ENCODE results near the gene CCDC27. TPM values are rescaled to one million over a fixed set of nuclear protein-coding genes. Genes with fewer than 3 reads are reported as not detected.
A peak's percentile ranks its signal among the peaks of the same experiment; 100 is the strongest.

The CCDC27 gene
- total and polyA plus RNA-seq, 2 of the 13 experiments (the other 11 are each of a cell fraction or from before 2014, with no cell fraction given), result not detected

DNA sequence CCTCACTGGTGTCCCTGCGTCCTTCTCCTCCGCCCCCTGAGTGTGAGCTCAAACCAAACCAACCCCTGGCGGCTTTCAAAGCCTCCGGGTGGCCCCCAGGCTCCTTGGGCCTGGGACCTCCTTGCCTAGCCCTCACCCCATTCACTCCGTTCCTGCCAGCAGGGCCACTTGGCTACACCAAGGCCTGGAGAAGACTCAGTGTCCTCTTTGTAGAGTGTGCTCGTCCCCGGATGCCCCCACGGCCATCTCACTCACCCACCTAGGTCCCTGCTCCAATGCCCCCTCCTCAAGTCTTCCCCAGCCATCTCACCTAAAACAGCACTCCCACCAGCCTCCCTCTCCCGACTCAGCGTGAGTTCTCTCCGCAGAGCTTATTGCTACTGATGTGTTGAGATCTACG is 7.2 kb upstream of the CCDC27 start:
- Histone ChIP-seq H3K9me3 (ENCODE audit: low read length) (no peaks in the 10 kb centered on the region), H3K4me3 (replicated peaks in 1 of 3; ENCODE audit: insufficient read depth in 1 of 3, low read depth in 2 of 3, low read length in 3 of 3) (no peak overlapping the region; a peak in 1 of 6 replicates), H4K20me1 (ENCODE audit: insufficient read depth, low read length) (no peaks in the 10 kb centered on the region), H3K79me2 (ENCODE audit: insufficient read depth, low read length) (peaks cover 6% of the 10 kb centered on the region), H2AFZ (ENCODE audit: low read length) (no peak overlapping the region), H3K9ac (ENCODE audit: insufficient read depth, low read depth, low read length) (0 out of 2 replicates have a peak overlapping the region, but pooled peaks have one; percentile 22), H3K27ac (ENCODE audit: extremely low read length, insufficient read depth, low read length) (no peak overlapping the region), H3K4me1 (ENCODE audit: insufficient read depth, low read length) (peaks cover 31% of the 10 kb centered on the region), H3K27me3 (ENCODE audit: control insufficient read depth in 1 of 2, insufficient read depth in 2 of 2, low read length in 2 of 2) (peaks cover 0 to 3% of the 10 kb centered on the region in 2 experiments; a peak in 2 of 5 replicates), H3K4me2 (ENCODE audit: low read depth, low read length) (peak overlapping the region; percentile 85; the same call in 1 of the 2 replicates), H3K36me3 (replicated peaks in 1 of 2; ENCODE audit: control insufficient read depth in 1 of 2, insufficient read depth in 2 of 2, low read length in 2 of 2) (peaks cover 3 to 28% of the 10 kb centered on the region in 2 experiments; a peak in 4 of 5 replicates)
- ChIA-PET CTCF (ENCODE audit: low intra/inter-chr PET ratio, low total read pairs) (no interaction called here), POLR2A (interaction anchor here (1.0 kb wide), 1 partner anchor 23 kb away, joined by 3 read pairs; no protein-coding TSS in a partner anchor)
- no TSS peak for BruUV-seq (replicated peaks)
- 96% methylated on average over 12 of the region's 12 CpGs for WGBS (ENCODE audit: low lambda C conversion rate)
- DNase-seq (ENCODE audit: low spot score), result no peak
- intact Hi-C loops (cut with micrococcal nuclease; ENCODE audit: unreplicated experiment) (no loop called here), in situ Hi-C loops (cut with HindIII; ENCODE audit: extremely low pct_ligation_motif_present, low pct_unique_long_range_greater_than_20kb) (no loop called here)
- no peak for FAIRE-seq
- ATAC-seq, result no peak
- TF ChIP-seq NFIB (CRISPR knock-in tag; IDR thresholded peaks at IDR 0.05; ENCODE audit: borderline replicate concordance), result no peak
- TF ChIP-seq, protein P1, sequence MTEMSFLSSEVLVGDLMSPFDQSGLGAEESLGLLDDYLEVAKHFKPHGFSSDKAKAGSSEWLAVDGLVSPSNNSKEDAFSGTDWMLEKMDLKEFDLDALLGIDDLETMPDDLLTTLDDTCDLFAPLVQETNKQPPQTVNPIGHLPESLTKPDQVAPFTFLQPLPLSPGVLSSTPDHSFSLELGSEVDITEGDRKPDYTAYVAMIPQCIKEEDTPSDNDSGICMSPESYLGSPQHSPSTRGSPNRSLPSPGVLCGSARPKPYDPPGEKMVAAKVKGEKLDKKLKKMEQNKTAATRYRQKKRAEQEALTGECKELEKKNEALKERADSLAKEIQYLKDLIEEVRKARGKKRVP (CRISPR knock-in tag; IDR thresholded peaks at IDR 0.05), result no peak
- no peak for TF ChIP-seq ISX (CRISPR knock-in tag; conservative IDR thresholded peaks at IDR 0.05)
- no peak for TF ChIP-seq PCBP2 (optimal IDR thresholded peaks at IDR 0.05; ENCODE audit: low read depth, low read length, poor library complexity, severe bottlenecking)
- TF ChIP-seq ZNF207 (IDR thresholded peaks at IDR 0.05; ENCODE audit: borderline replicate concordance), result no peak
- TF ChIP-seq HHEX (CRISPR knock-in tag; IDR thresholded peaks at IDR 0.05), result no peak
- TF ChIP-seq ZNF460 (CRISPR knock-in tag; IDR thresholded peaks at IDR 0.05; ENCODE audit: borderline replicate concordance), result no peak
- TF ChIP-seq NFYC (CRISPR knock-in tag; IDR thresholded peaks at IDR 0.05), result no peak
- TF ChIP-seq FLYWCH1 (CRISPR knock-in tag; IDR thresholded peaks at IDR 0.05), result no peak
- no peak for TF ChIP-seq SRSF9 (IDR thresholded peaks at IDR 0.05; ENCODE audit: borderline replicate concordance, insufficient read depth, low read depth, low read length, poor library complexity, severe bottlenecking)
- no peak for TF ChIP-seq HOXA3 (CRISPR knock-in tag; IDR thresholded peaks at IDR 0.05)
- no peak for TF ChIP-seq SMARCC2 (IDR thresholded peaks at IDR 0.05)
